Endodermal cell (in vitro differentiated cells): ENCODE results near the gene FAM120B. TPM values are rescaled to one million over a fixed set of nuclear protein-coding genes. Genes with fewer than 3 reads are reported as not detected.
A peak's percentile ranks its signal among the peaks of the same experiment; 100 is the strongest.

ENCODE experiments used
- DNase-seq: peaks from one replicate; pipeline ENCODE4 v3.0.0-alpha.2; 2017
- H3K27ac ChIP-seq: 2 replicates; pipeline ENCODE4 v1.5.1; 2013; ENCODE audit warnings: mild to moderate bottlenecking, low read depth, low read length, moderate library complexity
- H3K27me3 ChIP-seq: 2 replicates; pipeline ENCODE4 v1.6.1; 2013; ENCODE audit warnings: mild to moderate bottlenecking, low read length, moderate library complexity; ENCODE audit not compliant: insufficient read depth, control insufficient read depth, poor library complexity, severe bottlenecking
- H3K36me3 ChIP-seq: 2 replicates; pipeline ENCODE4 v1.7.0; 2013; ENCODE audit warnings: mild to moderate bottlenecking, low read length, moderate library complexity; ENCODE audit not compliant: control insufficient read depth, insufficient read depth
- H3K4me1 ChIP-seq: one replicate; pipeline ENCODE4 v1.7.0; 2013; ENCODE audit warnings: low read length; ENCODE audit not compliant: control insufficient read depth, insufficient read depth
- H3K4me3 ChIP-seq: 2 replicates; pipeline ENCODE4 v1.5.1; 2013; ENCODE audit warnings: mild to moderate bottlenecking, low read length, moderate library complexity
- H3K9ac ChIP-seq: 2 replicates; pipeline ENCODE4 v1.6.1; 2013; ENCODE audit warnings: mild to moderate bottlenecking, low read length, moderate library complexity; ENCODE audit not compliant: poor library complexity, severe bottlenecking; ENCODE audit errors: extremely low read depth
- H3K9me3 ChIP-seq: 2 replicates; pipeline ENCODE4 v1.6.1; 2013; ENCODE audit warnings: mild to moderate bottlenecking, low read length, moderate library complexity; ENCODE audit not compliant: control insufficient read depth
- H3K27ac Mint-ChIP-seq: 2 replicates; pipeline ENCODE4 v1.8.0; 2020; ENCODE audit warnings: mixed read lengths
- H3K27me3 Mint-ChIP-seq: 2 replicates; pipeline ENCODE4 v1.8.0; 2021; ENCODE audit warnings: mild to moderate bottlenecking, mixed read lengths; ENCODE audit not compliant: insufficient read depth
- H3K36me3 Mint-ChIP-seq: 2 replicates; pipeline ENCODE4 v1.8.0; 2020; ENCODE audit warnings: low read depth, mixed read lengths
- H3K4me1 Mint-ChIP-seq: 2 replicates; pipeline ENCODE4 v1.8.0; 2020; ENCODE audit warnings: mixed read lengths
- H3K4me3 Mint-ChIP-seq: 2 replicates; pipeline ENCODE4 v1.8.0; 2020; ENCODE audit warnings: mild to moderate bottlenecking, moderate library complexity, mixed read lengths
- H3K9me3 Mint-ChIP-seq: 2 replicates; pipeline ENCODE4 v1.8.0; 2020; ENCODE audit warnings: mild to moderate bottlenecking, mixed read lengths
- WGBS, 2 experiments: methylation state at CpG; one replicate each; pipeline versions ENCODE4 v1.1.5 to v1.1.7; 2013; ENCODE audit warnings: missing lambda C conversion rate in 2 of 2, mixed read lengths in 1 of 2; ENCODE audit not compliant: insufficient coverage in 1 of 2, insufficient read length in 1 of 2; 5-methylcytosine and 5-hydroxymethylcytosine counted together
- total RNA-seq, 2 donors: library from RNA; stranded (reverse); fragmentation: NEBNext Ultra II Directional in 1 of 2; extraction: Animal tissue kit (Norgen Biotek cat#: 25700) in 1 of 2; gene quantifications; 2 replicates in 1 of 2; 3 replicates in 1 of 2; pipeline ENCODE4 v1.2.1, GENCODE V29; 2021
- TF ChIP-seq, protein P1 (sequence below): fragments of 200-600 bp; sonication (generic); conservative IDR thresholded peaks from 2 replicates; pipeline ENCODE4 v1.5.0; 2021; ENCODE audit warnings: antibody characterized with exemption, mild to moderate bottlenecking

FAM120B gene
- total RNA-seq, 2 donors from 2014 or later = 25.7 to 27.5 TPM

DNA sequence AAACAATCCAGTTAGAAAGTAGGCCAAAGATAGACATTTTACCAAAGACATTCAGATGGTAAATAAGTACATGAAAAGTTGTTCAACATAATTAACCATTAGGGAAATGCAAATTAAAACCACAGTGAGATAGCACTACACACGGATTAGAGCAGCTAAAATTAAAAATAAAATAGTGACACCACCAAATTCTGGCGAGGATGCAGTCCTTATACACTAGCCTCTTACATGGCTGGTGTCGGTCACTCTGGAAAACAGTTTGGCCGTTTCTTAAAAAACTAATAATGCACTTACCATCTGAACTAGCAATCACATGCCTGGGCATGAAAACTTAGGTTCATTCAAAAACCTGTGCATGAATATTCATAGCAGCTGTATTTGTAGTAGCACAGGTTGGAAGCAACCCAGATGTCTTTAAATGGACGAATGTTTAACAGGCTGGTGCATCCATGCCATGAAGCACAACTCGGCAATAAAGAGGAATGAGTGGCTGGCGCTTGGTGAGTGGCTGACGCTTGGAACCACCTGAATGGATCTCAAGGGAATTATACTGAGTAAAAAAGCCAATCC lies 77.0 kb downstream of the FAM120B start:
- Histone ChIP-seq H3K9ac (no peak overlapping the region), H3K9me3 (no peaks in the 10 kb centered on the region), H3K4me3 (no peak overlapping the region), H3K36me3 (peaks cover 6% of the 10 kb centered on the region), H3K27ac (no peak overlapping the region), H3K4me1 (peaks cover 5% of the 10 kb centered on the region), H3K27me3 (no peaks in the 10 kb centered on the region)
- Mint-ChIP-seq H3K36me3 (peaks cover 5% of the 10 kb centered on the region), H3K9me3 (no peaks in the 10 kb centered on the region), H3K27me3 (no peaks in the 10 kb centered on the region), H3K27ac (peak overlapping the region; percentile 64), H3K4me3 (no peak overlapping the region), H3K4me1 (peaks cover 12% of the 10 kb centered on the region)
- 89 to 94% methylated on average over 6 to 8 of the region's 8 CpGs for WGBS, 2 experiments
- no peak for DNase-seq
- TF ChIP-seq, protein P1, sequence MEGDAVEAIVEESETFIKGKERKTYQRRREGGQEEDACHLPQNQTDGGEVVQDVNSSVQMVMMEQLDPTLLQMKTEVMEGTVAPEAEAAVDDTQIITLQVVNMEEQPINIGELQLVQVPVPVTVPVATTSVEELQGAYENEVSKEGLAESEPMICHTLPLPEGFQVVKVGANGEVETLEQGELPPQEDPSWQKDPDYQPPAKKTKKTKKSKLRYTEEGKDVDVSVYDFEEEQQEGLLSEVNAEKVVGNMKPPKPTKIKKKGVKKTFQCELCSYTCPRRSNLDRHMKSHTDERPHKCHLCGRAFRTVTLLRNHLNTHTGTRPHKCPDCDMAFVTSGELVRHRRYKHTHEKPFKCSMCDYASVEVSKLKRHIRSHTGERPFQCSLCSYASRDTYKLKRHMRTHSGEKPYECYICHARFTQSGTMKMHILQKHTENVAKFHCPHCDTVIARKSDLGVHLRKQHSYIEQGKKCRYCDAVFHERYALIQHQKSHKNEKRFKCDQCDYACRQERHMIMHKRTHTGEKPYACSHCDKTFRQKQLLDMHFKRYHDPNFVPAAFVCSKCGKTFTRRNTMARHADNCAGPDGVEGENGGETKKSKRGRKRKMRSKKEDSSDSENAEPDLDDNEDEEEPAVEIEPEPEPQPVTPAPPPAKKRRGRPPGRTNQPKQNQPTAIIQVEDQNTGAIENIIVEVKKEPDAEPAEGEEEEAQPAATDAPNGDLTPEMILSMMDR = no peak

DNA sequence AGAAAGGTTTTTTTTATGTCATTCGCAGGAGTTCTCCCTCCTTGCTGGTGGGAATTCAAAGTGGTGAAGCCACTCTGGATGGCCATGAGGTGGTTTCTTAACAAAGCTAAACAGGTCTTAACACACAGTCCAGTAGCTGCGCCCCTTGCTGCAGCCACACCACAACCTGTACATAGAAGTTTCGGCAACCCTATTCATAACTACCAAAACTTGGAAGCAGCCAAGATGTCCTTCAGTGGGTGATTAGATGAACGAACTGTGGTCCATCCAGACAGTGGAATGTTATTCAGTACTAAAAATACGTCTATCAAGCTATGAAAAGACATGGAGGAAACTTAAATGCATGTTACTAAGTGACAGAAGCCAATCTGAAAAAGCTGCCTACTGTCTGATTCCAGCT lies 78.9 kb downstream of the FAM120B start:
- Histone ChIP-seq H3K36me3 (peaks cover 13% of the 10 kb centered on the region), H3K9ac (no peak overlapping the region), H3K4me1 (peaks cover 5% of the 10 kb centered on the region), H3K9me3 (no peaks in the 10 kb centered on the region), H3K27me3 (no peaks in the 10 kb centered on the region), H3K4me3 (no peak overlapping the region), H3K27ac (no peak overlapping the region)
- Mint-ChIP-seq H3K27me3 (no peaks in the 10 kb centered on the region), H3K4me1 (peaks cover 12% of the 10 kb centered on the region), H3K27ac (no peak overlapping the region), H3K9me3 (no peaks in the 10 kb centered on the region), H3K36me3 (peaks cover 23% of the 10 kb centered on the region), H3K4me3 (no peak overlapping the region)
- DNase-seq = no peak
- TF ChIP-seq, protein P1 = peak; percentile 21
- WGBS, 2 experiments = 92 to 100% methylated on average over 2 to 5 of the region's 5 CpGs

DNA sequence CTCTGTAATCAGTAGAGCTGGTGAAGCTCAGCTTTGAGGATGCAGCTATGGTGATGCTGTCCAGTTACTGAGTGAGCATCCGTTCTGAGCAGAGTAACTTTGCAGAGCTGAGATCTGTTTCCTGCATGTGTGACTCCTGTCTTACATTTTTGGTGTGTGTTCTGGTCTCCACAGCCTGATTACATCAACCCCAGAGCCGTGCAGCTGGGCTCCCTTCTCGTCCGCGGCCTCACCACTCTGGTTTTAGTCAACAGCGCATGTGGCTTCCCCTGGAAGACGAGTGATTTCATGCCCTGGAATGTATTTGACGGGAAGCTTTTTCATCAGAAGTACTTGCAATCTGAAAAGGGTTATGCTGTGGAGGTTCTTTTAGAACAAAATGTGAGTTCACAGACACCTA lies 81.6 kb downstream of the FAM120B start:
- no peak overlapping the region for H3K9ac ChIP-seq
- H3K4me1 ChIP-seq = peaks cover 5% of the 10 kb centered on the region
- H3K4me3 ChIP-seq = no peak overlapping the region
- 96 to 98% methylated on average over 4 to 8 of the region's 8 CpGs for WGBS, 2 experiments
- H3K9me3 ChIP-seq = no peaks in the 10 kb centered on the region
- peaks cover 38% of the 10 kb centered on the region for H3K36me3 Mint-ChIP-seq
- no peak for DNase-seq
- no peaks in the 10 kb centered on the region for H3K9me3 Mint-ChIP-seq
- no peak overlapping the region for H3K4me3 Mint-ChIP-seq
- TF ChIP-seq, protein P1 = no peak
- H3K27ac ChIP-seq = no peak overlapping the region
- H3K36me3 ChIP-seq = peaks cover 21% of the 10 kb centered on the region
- H3K27me3 ChIP-seq = no peaks in the 10 kb centered on the region
- H3K27ac Mint-ChIP-seq = no peak overlapping the region
- peaks cover 12% of the 10 kb centered on the region for H3K4me1 Mint-ChIP-seq
- H3K27me3 Mint-ChIP-seq = no peaks in the 10 kb centered on the region
